DOHH2 (cell line): Measurements from ENCODE around the gene UQCRQ.

Experiments
- EZH2phosphoT487 ChIP-seq: fragments of 200-600 bp; sonication (generic); IDR thresholded peaks from 2 replicates; pipeline ENCODE4 v1.6.1; 2017; ENCODE audit warnings: borderline replicate concordance, mild to moderate bottlenecking, antibody characterized with exemption, low read length, moderate library complexity, mixed read lengths
- TF ChIP-seq, protein P1 (sequence below): fragments of 200-600 bp; sonication (generic); IDR thresholded peaks from one replicate; pipeline ENCODE4 v1.5.1; 2014; ENCODE audit warnings: antibody characterized with exemption, mild to moderate bottlenecking, low read depth, low read length; ENCODE audit not compliant: poor library complexity, severe bottlenecking

DNA sequence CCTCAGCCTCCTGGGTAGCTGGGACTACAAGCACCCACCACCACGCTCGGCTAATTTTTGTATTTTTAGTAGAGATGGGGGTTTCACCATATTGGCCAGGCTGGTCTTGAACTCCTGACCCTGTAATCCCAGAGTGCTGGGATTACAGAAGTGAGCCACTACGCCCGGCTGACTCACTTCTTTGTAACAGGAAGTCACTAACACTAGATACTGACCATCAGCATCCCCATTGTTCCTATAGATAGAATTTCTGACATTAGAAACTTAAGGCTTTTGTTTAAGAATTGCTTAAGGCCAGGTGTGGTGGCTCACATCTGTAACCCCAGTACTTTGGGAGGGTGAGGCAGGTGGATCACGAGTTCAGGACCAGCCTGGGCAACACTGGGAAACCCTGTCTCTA, 49.2 kb downstream of the UQCRQ start:
- TF ChIP-seq EZH2phosphoT487 = no peak
- TF ChIP-seq, protein P1, sequence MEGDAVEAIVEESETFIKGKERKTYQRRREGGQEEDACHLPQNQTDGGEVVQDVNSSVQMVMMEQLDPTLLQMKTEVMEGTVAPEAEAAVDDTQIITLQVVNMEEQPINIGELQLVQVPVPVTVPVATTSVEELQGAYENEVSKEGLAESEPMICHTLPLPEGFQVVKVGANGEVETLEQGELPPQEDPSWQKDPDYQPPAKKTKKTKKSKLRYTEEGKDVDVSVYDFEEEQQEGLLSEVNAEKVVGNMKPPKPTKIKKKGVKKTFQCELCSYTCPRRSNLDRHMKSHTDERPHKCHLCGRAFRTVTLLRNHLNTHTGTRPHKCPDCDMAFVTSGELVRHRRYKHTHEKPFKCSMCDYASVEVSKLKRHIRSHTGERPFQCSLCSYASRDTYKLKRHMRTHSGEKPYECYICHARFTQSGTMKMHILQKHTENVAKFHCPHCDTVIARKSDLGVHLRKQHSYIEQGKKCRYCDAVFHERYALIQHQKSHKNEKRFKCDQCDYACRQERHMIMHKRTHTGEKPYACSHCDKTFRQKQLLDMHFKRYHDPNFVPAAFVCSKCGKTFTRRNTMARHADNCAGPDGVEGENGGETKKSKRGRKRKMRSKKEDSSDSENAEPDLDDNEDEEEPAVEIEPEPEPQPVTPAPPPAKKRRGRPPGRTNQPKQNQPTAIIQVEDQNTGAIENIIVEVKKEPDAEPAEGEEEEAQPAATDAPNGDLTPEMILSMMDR = no peak
